SK-N-SH treated with all-trans-retinoic acid at 6 μM for 48 hours (cell line): Measurements from ENCODE around the gene PLN.

Source experiments
- ARNTL ChIP-seq: fragments of 450-650 bp; formaldehyde crosslinking; IDR thresholded peaks from 2 replicates; pipeline ENCODE4 v1.5.0; 2020; ENCODE audit warnings: low read depth, mild to moderate bottlenecking, moderate library complexity, borderline replicate concordance
- BACH2 ChIP-seq: fragments of 250-450 bp; sonication (Bioruptor Pico); IDR thresholded peaks from 2 replicates; pipeline ENCODE4 v1.9.0; 2021; ENCODE audit warnings: mild to moderate bottlenecking, borderline replicate concordance
- ZC3H10 ChIP-seq: fragments of 250-450 bp; sonication (Bioruptor Pico); IDR thresholded peaks from 2 replicates; pipeline ENCODE4 v1.5.1; 2021; ENCODE audit warnings: mild to moderate bottlenecking, moderate library complexity
- ZFP3 ChIP-seq: fragments of 250-450 bp; sonication (Bioruptor Pico); IDR thresholded peaks from 2 replicates; pipeline ENCODE4 v1.5.0; 2020; ENCODE audit warnings: mild to moderate bottlenecking, moderate library complexity
- ZFP30 ChIP-seq: fragments of 450-650 bp; formaldehyde crosslinking; IDR thresholded peaks from 2 replicates; pipeline ENCODE4 v1.5.0; 2022; ENCODE audit warnings: mild to moderate bottlenecking, moderate library complexity
- TF ChIP-seq, protein P1 (sequence below): fragments of 250-450 bp; sonication (Bioruptor Pico); IDR thresholded peaks from 2 replicates; pipeline ENCODE4 v1.5.1; 2021; ENCODE audit warnings: mild to moderate bottlenecking, moderate library complexity

- TF ChIP-seq, protein P1, sequence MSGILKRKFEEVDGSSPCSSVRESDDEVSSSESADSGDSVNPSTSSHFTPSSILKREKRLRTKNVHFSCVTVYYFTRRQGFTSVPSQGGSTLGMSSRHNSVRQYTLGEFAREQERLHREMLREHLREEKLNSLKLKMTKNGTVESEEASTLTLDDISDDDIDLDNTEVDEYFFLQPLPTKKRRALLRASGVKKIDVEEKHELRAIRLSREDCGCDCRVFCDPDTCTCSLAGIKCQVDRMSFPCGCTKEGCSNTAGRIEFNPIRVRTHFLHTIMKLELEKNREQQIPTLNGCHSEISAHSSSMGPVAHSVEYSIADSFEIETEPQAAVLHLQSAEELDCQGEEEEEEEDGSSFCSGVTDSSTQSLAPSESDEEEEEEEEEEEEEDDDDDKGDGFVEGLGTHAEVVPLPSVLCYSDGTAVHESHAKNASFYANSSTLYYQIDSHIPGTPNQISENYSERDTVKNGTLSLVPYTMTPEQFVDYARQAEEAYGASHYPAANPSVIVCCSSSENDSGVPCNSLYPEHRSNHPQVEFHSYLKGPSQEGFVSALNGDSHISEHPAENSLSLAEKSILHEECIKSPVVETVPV (CRISPR knock-in tag): no peak
- TF ChIP-seq ZC3H10 (CRISPR knock-in tag): no peak
- TF ChIP-seq ZFP30 (CRISPR knock-in tag): no peak
- no peak for TF ChIP-seq ZFP3
- TF ChIP-seq BACH2: no peak
- TF ChIP-seq ARNTL (CRISPR knock-in tag): no peak
These were observed 41.1 kb downstream of the PLN start for GRCh38 chr6:118589186-118589585.
